SK-N-MC (cell line): ENCODE results near the gene ALDH4A1.

Experiments used
- DNase-seq: peaks from one replicate; pipeline ENCODE4 v3.0.0-alpha.2; 2011; ENCODE audit warnings: low read depth, low spot score
- H3K27ac ChIP-seq: fragments of 200-600 bp; sonication (generic); 2 replicates; pipeline ENCODE4 v1.5.1; 2016; ENCODE audit warnings: mixed run types
- H3K36me3 ChIP-seq: fragments of 200-600 bp; sonication (generic); 2 replicates; pipeline ENCODE4 v1.6.1; 2017; ENCODE audit warnings: antibody characterized with exemption, low read length, mixed read lengths; ENCODE audit not compliant: insufficient read depth
- H3K4me3 ChIP-seq: fragments of 200-600 bp; sonication (generic); 2 replicates; pipeline ENCODE4 v1.5.1; 2016
- H3K9ac ChIP-seq: fragments of 200-600 bp; sonication (generic); 2 replicates; pipeline ENCODE4 v1.8.0; 2017; ENCODE audit warnings: mixed run types, mixed read lengths; ENCODE audit not compliant: insufficient read length
- H3K9me3 ChIP-seq: fragments of 200-600 bp; sonication (generic); 2 replicates; pipeline ENCODE4 v1.6.1; 2017; ENCODE audit warnings: low read depth, mild to moderate bottlenecking, antibody characterized with exemption, low read length, moderate library complexity, mixed read lengths
- EZH2 ChIP-seq: fragments of 200-600 bp; sonication (generic); IDR thresholded peaks from one replicate; pipeline ENCODE4 v1.6.1; 2017; ENCODE audit warnings: antibody characterized with exemption
- FOXP2 ChIP-seq: optimal IDR thresholded peaks from 2 replicates; pipeline ENCODE3; 2011; ENCODE audit warnings: mild to moderate bottlenecking, moderate library complexity; ENCODE audit not compliant: insufficient read depth; ENCODE audit errors: extremely low read length, control extremely low read depth
- POLR2AphosphoS5 ChIP-seq: IDR thresholded peaks from 2 replicates; pipeline ENCODE4 v1.6.1; 2012; ENCODE audit warnings: mild to moderate bottlenecking, low read depth, low read length, borderline replicate concordance

The ALDH4A1 gene

DNA sequence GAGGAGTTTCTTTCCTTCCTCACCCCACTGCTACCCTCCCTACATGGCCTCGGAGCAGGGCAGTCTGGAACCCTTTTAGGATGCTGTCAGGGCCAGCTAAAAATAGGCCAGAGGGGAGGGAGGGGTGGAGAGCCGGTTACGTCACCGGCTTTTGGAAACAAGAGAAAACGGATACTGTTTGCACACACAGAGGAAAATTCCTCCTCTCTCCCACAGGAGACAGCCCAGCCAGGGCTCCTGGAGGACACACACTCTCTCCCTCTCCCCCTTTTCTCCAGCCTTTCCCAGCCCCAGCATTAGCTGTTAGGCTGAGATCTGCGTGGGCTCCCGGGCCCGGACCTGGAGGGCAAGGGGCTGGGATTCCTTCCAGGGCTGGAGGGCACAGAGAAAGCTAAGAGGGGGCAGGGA, 20.0 kb upstream of the ALDH4A1 start:
- H3K9me3 ChIP-seq: no peaks in the 10 kb centered on the region
- peak overlapping the region; percentile 46 for H3K27ac ChIP-seq
- H3K9ac ChIP-seq: no peak overlapping the region
- no peaks in the 10 kb centered on the region; the same call in 1 of the 2 replicates for H3K36me3 ChIP-seq
- no peak for DNase-seq
- no peak overlapping the region for H3K4me3 ChIP-seq
- no peak for TF ChIP-seq POLR2AphosphoS5
- no peak for TF ChIP-seq FOXP2
- TF ChIP-seq EZH2: no peak

DNA sequence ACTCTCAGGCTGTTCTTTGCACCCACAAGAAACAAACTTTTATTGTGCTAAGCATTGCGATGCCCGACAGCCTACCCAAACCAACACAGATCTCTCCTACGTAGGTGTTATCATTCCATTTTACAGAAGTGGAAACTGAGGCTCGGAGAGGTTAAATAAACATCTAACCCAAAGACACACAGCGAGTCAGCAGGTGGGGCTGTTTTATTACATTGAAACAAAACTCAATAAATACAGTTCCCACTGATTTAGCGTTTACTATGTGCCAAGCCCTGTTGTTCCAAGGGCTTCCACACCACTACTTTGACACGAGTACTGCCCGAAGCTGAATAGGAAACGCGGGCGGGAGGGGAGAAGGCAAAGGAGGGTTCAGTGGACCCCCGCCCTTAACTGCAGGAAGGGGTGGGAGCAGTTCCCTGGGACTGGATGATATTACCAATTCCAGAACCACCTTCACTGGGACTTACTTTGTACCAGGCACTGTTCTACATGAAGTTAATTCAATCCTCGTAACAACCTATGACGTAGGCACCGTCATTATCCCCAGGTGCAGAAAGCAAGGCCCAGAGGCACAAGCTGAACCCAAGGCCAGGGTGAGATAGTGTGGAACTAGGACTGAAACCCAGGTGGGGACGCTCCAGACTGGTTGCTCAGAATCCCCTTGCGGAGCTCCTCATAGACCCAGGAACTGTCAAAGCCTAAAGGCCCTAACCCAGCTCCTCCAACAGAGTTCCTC, 19.3 kb upstream of the ALDH4A1 start:
- H3K9me3 ChIP-seq: no peaks in the 10 kb centered on the region
- H3K27ac ChIP-seq: no peak overlapping the region
- H3K36me3 ChIP-seq: no peaks in the 10 kb centered on the region; the same call in 1 of the 2 replicates
- TF ChIP-seq FOXP2 (no peak), POLR2AphosphoS5 (no peak), EZH2 (no peak)
- no peak overlapping the region for H3K9ac ChIP-seq
- no peak overlapping the region for H3K4me3 ChIP-seq
- DNase-seq: no peak

DNA sequence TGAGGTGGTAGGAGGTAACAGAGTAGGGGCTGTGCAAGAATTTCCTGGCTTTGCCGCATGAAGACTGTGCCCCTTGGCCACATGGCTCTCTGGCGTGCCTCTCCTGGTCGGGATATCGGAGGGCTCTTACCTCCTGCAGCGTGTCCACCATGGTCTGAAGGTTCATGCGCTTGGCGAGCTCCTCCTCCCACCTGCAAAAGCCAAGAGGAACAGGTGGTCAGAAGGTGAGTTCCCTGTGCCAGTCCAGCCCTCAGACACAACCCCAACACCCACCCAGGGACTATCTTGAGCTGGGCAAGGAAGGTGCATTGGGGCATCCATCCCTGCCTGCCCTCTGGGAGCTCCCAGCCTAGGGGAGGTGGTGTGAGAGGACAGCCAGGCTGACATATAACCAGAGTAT, 18.6 kb upstream of the ALDH4A1 start:
- TF ChIP-seq EZH2: no peak
- TF ChIP-seq FOXP2: no peak
- Histone ChIP-seq H3K4me3 (no peak overlapping the region), H3K27ac (no peak overlapping the region), H3K36me3 (no peaks in the 10 kb centered on the region; the same call in 1 of the 2 replicates), H3K9ac (no peak overlapping the region), H3K9me3 (no peaks in the 10 kb centered on the region)
- no peak for DNase-seq

DNA sequence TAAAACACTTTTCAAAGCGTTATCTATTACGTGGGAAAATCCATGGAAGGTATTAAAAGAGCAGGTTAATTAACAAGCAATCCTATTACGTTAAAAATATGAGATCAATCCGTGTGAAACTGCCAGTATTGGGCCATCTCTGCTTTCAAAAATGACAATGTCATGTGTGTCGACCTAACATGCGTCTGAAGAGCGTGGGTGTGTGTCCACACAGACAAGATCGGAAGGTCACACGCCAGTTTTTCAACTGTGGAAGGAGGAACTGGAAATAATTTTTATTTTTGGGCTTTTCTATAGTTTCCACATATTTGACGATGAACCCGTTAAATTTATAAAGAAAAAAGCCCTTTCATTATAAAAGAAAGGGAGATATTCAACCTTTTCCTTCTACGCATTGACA, 17.6 kb upstream of the ALDH4A1 start:
- no peaks in the 10 kb centered on the region; the same call in 1 of the 2 replicates for H3K36me3 ChIP-seq

DNA sequence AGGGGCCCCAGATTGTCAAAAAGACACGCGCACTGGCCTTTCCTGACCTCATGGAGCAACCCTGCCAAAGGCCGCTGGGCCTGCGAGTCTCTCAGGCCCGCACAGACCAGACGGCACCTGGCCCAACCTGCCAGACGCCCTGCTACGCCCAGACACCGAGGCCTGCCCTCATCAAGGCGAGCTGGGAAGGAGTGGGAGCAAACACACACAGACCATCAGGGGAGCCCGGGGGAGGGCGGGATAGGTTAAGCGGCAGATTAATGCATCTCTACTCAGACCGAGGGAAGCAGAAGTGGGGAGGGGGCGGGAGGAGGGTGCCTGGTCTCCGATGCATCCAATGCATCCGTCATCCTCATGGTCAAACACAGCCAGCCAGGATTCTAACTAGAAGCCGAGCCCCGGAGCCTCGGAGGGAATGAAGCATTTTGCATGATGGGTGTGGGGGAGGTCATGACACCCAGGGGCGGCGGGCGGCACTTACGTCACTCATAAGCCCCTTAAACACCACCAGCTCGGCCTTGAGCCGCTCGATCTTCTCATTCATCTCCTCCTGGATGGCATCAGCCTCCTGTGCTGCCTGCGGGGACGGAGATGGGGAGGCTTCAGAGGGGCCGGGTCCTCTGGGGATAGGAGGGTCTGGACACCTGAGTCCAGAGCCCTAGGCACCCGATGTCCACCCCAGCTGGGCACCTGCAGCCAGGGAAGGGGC, 17.0 kb upstream of the ALDH4A1 start:
- Histone ChIP-seq H3K36me3 (no peaks in the 10 kb centered on the region; the same call in 1 of the 2 replicates), H3K27ac (no peak overlapping the region), H3K9ac (no peak overlapping the region), H3K9me3 (no peaks in the 10 kb centered on the region), H3K4me3 (no peak overlapping the region)
- no peak for DNase-seq
- TF ChIP-seq FOXP2 (no peak), POLR2AphosphoS5 (no peak), EZH2 (no peak)

More for the DNA sequence above, 17.6 kb upstream of the ALDH4A1 start:
- no peak for DNase-seq
- no peak overlapping the region for H3K27ac ChIP-seq
- no peak for TF ChIP-seq FOXP2
- TF ChIP-seq POLR2AphosphoS5: no peak
- no peak for TF ChIP-seq EZH2
- H3K4me3 ChIP-seq: no peak overlapping the region
- H3K9ac ChIP-seq: no peak overlapping the region
- H3K9me3 ChIP-seq: no peaks in the 10 kb centered on the region

DNA sequence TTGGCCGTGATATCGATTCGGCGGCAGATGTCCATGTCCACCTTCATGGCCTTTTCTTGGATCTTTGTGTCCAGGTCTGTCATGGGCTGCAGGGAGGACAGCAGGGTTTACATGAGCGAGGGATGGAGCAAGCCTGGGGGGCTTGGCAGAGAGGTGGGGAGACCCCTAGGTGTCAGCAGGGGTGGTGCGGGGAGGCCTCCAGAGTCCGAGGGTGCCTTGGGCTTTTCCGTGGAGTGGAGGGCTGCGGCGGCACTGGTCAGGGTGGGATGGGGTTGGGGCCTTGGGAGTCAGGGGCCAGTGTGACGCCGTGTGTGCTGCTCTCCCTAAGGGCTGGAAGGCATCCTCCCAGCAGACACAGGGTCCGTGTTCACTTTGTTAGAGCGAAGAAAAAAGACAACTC, 16.1 kb upstream of the ALDH4A1 start:
- no peak overlapping the region for H3K27ac ChIP-seq
- no peaks in the 10 kb centered on the region for H3K9me3 ChIP-seq
- no peak for DNase-seq
- H3K36me3 ChIP-seq: peaks cover 2% of the 10 kb centered on the region; the same call in 1 of the 2 replicates
- no peak overlapping the region for H3K9ac ChIP-seq
- TF ChIP-seq POLR2AphosphoS5: no peak
- TF ChIP-seq EZH2: no peak
- no peak for TF ChIP-seq FOXP2
- no peak overlapping the region for H3K4me3 ChIP-seq

DNA sequence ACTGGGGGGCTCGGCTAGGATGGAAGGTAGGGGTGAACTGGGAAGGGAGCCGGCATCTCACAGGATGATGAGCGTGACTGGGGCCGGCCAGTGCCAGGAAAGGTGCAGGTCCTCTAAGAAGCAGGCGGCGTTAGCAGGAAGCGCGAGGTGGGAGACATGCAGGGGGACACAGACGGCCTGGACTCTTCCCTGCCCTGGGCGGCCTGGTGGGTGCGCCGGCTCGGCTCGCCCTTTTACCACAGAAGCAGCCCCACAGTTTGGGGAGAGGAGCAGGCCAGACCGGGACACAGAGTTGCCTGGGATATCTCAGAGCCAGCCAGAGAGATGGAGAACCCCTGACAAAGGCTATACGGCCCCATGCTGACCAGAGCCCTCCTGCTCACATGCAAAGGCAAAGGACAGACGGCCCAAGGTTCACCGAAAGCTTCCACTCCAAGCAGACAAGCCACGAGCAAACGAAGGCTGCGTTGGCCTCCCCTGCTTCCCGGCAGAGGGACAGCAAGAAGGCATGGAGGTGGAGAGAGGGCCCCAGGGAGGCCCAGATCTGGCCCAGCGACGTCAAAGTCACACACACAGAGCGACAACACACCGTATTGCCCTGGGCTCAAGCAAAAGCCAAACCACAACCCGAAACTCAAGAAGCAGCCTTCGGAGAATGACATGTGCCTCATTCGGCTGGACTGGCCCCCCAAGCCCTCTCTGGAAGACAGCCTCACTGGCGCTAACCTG, 14.9 kb upstream of the ALDH4A1 start:
- H3K36me3 ChIP-seq: peaks cover 8% of the 10 kb centered on the region; the same call in 1 of the 2 replicates
- H3K9ac ChIP-seq: no peak overlapping the region
- DNase-seq: no peak
- no peak overlapping the region for H3K4me3 ChIP-seq
- no peaks in the 10 kb centered on the region for H3K9me3 ChIP-seq
- no peak for TF ChIP-seq POLR2AphosphoS5
- TF ChIP-seq FOXP2: no peak
- TF ChIP-seq EZH2: no peak
- H3K27ac ChIP-seq: no peak overlapping the region

DNA sequence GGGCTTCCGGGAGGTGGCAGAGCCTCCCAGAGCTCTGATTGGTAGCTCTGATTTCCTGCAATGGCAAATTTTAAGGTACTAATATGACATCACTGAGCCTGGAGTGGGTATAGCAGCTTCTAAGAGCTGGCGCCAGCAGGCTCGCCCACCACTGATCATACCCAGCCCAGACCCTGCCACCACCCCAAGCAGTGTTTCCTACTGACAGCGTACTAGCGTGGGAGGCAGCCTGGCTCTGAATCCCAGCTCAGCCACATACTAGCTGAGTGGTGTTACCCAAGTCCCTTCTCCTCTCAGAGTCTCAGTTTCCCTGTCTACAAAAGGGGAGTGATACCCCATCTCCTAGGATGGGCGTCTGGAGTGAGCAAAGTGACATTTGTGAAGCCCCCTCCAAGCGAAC, 13.0 kb upstream of the ALDH4A1 start:
- no peak for DNase-seq
- Histone ChIP-seq H3K9ac (no peak overlapping the region), H3K9me3 (no peaks in the 10 kb centered on the region), H3K4me3 (no peak overlapping the region), H3K36me3 (peaks cover 23% of the 10 kb centered on the region; the same call in 1 of the 2 replicates), H3K27ac (no peak overlapping the region)
- no peak for TF ChIP-seq FOXP2
- TF ChIP-seq POLR2AphosphoS5: no peak
- TF ChIP-seq EZH2: no peak
